ENCODE results near the gene PCDHB13.
"Not testable (repeated sequence)": the region's sequence is repeated elsewhere in the genome, so short reads cannot be mapped to it uniquely, and the experiment has no call there.

Gene PCDHB13

GRCh38 chr5:141213656-141214339 lies at the start of gene PCDHB13:
TSS of gene PCDHB13 (plus strand) at chr5:141213919. CDS start at chr5:141214124, 205 bp downstream.
- DNase-seq (ENCODE audit: low read depth in 2 of 2) = not testable (repeated sequence)

DNA sequence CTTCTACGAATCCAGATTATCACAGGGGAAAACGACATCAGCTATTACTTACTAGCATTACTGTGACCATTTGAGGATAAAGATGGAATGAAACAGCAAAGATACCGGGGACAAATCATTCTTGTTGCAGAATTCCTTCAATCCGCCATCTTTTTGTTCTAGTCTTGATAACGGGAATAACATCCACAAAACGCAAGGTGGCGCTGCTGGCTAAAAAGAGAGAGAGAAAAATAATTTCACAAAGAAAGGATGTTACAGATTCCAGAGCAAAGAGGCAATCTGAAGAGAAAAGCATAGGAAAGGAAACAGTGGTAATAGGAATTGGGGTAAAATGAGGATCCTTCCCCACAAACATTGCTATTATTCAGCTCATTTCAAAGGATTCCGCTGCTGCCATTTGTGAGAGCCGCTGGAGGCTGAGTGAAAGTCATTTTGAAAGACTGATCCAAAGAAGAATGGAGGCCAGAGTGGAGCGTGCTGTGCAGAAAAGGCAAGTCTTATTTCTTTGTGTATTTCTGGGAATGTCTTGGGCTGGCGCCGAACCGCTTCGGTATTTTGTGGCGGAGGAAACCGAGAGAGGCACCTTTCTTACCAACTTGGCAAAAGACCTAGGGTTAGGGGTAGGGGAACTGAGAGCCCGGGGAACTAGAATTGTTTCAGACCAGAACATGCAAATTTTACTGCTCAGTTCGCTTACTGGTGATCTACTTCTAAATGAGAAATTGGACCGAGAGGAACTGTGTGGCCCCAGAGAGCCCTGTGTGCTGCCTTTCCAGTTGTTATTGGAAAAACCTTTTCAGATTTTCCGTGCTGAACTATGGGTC lies 41.1 kb upstream of the PCDHB13 start, which contains the start of gene PCDHB7:
TSS of gene PCDHB7 (plus strand) at position 264 of the 824 bp plus-strand sequence. CDS start at position 456, 192 bp downstream.
- no peak for DNase-seq (ENCODE audit: low read depth in 2 of 2)

- DNase-seq (ENCODE audit: low read depth in 2 of 2) = not testable (repeated sequence)
These were observed 39.2 kb upstream of the PCDHB13 start for GRCh38 chr5:141174291-141175104.

GRCh38 chr5:141175933-141176332 lies 37.8 kb upstream of the PCDHB13 start:
- DNase-seq (ENCODE audit: low read depth in 2 of 2) = no peak

DNA sequence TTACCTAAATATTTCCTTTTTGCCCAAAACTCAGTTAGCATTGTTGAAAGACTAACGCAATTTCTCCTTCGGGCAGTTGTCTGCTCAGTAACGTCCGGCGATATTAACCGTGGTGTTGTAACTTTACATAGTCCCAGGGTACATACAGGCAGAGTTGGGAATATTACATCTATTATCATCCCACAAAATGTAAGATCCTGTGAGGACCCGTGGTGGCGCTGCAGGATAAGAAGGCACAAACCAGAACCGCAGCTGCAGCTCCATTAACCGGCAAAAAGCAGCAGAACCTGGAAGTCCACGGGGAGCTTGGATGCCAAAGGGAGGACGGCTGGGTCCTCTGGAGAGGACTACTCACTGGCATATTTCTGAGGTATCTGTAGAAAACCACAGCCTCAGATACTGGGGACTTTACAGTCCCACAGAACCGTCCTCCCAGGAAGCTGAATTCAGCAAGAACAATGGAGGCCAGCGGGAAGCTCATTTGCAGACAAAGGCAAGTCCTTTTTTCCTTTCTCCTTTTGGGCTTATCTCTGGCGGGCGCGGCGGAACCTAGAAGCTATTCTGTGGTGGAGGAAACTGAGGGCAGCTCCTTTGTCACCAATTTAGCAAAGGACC lies 36.0 kb upstream of the PCDHB13 start, which contains the start of gene PCDHB8:
TSS of gene PCDHB8 (plus strand) at position 214 of the 615 bp plus-strand sequence. CDS start at position 459, 245 bp downstream.
- DNase-seq (ENCODE audit: low read depth in 2 of 2) = not testable (repeated sequence)

DNA sequence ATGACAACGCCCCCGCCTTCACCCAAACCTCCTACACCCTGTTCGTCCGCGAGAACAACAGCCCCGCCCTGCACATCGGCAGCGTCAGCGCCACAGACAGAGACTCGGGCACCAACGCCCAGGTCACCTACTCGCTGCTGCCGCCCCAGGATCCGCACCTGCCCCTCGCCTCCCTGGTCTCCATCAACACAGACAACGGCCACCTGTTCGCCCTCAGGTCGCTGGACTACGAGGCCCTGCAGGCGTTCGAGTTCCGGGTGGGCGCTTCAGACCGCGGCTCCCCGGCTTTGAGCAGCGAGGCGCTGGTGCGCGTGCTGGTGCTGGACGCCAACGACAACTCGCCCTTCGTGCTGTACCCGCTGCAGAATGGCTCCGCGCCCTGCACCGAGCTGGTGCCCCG lies 34.3 kb upstream of the PCDHB13 start:
- DNase-seq (ENCODE audit: low read depth in 2 of 2) = not testable (repeated sequence)

DNA sequence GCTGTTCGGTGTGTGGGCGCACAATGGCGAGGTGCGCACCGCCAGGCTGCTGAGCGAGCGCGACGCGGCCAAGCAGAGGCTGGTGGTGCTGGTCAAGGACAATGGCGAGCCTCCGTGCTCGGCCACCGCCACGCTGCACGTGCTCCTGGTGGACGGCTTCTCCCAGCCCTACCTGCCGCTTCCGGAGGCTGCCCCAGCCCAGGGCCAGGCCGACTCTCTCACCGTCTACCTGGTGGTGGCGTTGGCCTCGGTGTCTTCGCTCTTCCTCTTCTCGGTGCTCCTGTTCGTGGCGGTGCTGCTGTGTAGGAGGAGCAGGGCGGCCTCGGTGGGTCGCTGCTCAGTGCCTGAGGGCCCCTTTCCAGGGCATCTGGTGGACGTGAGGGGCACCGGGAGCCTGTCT lies 33.8 kb upstream of the PCDHB13 start:
- DNase-seq (ENCODE audit: low read depth in 2 of 2) = not testable (repeated sequence)

DNA sequence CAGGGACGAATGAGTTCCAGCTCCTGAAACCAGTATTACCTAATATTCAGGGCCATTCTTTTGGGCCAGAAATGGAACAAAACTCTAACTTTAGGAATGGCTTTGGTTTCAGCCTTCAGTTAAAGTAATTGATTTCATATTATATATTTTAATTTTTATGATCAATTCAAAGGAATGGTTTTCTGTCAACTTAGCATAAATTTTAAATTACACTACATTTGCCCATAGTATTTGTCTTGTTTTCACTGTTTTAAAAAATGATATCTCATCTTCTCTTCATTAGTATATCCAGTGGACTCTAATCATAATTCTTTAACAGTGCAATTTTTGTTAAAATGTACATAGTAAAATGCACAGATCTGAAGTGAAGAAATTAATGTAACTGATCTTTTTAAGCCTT lies 33.4 kb upstream of the PCDHB13 start:
- no peak for DNase-seq (ENCODE audit: low read depth in 2 of 2)

DNA sequence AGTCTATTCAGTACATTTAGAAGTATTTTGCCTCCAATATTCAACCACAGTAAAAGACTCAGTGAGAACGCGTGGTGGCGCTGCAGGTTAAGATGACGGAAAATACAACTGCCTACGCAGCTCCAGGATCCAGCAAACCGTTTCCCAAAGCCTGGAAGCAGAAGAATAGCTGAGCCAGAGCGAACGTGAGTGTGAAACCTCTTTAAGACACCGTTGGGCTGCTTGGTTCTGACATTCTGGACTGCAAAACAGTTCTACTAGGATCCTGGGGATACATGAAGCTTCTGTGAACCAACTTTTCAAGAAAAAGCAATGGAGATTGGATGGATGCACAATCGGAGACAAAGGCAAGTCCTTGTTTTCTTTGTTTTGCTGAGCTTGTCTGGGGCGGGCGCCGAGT lies 31.5 kb upstream of the PCDHB13 start, which contains the start of gene PCDHB16:
TSS of gene PCDHB16 (plus strand) at position 140 of the 400 bp plus-strand sequence. CDS start at position 313, 173 bp downstream.
- no peak for DNase-seq (ENCODE audit: low read depth in 2 of 2)

DNA sequence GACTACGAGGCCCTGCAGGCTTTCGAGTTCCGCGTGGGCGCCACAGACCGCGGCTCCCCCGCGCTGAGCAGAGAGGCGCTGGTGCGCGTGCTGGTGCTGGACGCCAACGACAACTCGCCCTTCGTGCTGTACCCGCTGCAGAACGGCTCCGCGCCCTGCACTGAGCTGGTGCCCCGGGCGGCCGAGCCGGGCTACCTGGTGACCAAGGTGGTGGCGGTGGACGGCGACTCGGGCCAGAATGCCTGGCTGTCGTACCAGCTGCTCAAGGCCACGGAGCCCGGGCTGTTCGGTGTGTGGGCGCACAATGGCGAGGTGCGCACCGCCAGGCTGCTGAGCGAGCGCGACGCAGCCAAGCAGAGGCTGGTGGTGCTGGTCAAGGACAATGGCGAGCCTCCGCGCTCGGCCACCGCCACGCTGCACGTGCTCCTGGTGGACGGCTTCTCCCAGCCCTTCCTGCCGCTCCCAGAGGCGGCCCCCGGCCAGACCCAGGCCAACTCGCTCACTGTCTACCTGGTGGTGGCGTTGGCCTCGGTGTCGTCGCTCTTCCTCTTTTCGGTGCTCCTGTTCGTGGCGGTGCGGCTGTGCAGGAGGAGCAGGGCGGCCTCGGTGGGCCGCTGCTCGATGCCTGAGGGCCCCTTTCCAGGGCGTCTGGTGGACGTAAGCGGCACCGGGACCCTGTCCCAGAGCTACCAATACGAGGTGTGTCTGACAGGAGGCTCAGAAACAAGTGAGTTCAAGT lies 29.4 kb upstream of the PCDHB13 start:
- not testable (repeated sequence) for DNase-seq (ENCODE audit: low read depth in 2 of 2)

DNA sequence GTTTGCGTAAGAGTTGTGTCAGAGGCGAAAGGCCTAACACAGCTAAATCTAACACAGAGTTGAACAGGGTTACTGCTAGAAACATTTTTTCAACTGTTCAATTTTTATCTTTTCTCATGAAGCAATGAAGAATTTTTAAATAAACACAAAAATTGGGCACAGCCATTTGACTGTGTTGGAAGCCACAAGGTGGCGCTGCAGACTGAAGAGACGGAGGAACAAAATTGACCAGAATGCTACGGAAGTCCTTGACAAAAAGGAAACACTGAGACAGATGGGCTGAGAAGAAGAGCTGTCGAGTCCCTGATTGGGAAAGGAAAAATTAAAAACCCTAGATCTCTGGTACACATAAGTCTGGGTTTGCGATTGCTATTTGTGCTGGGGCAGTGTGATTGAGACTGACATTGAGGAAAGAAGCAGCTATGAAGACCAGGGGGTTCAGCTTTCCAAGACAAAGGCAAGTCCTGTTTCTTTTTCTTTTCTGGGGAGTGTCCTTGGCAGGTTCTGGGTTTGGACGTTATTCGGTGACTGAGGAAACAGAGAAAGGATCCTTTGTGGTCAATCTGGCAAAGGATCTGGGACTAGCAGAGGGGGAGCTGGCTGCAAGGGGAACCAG lies 26.7 kb upstream of the PCDHB13 start, which contains the start of gene PCDHB9:
TSS of gene PCDHB9 (plus strand) at position 265 of the 616 bp plus-strand sequence. CDS start at position 423, 158 bp downstream.
- no peak for DNase-seq (ENCODE audit: low read depth in 2 of 2)

GRCh38 chr5:141188682-141189081 lies 25.0 kb upstream of the PCDHB13 start:
- not testable (repeated sequence) for DNase-seq (ENCODE audit: low read depth in 2 of 2)

DNA sequence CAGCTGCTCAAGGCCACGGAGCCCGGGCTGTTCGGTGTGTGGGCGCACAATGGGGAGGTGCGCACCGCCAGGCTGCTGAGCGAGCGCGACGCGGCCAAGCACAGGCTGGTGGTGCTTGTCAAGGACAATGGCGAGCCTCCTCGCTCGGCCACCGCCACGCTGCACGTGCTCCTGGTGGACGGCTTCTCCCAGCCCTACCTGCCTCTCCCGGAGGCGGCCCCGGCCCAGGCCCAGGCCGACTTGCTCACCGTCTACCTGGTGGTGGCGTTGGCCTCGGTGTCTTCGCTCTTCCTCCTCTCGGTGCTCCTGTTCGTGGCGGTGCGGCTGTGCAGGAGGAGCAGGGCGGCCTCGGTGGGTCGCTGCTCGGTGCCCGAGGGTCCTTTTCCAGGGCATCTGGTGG lies 24.6 kb upstream of the PCDHB13 start:
- not testable (repeated sequence) for DNase-seq (ENCODE audit: low read depth in 2 of 2)

DNA sequence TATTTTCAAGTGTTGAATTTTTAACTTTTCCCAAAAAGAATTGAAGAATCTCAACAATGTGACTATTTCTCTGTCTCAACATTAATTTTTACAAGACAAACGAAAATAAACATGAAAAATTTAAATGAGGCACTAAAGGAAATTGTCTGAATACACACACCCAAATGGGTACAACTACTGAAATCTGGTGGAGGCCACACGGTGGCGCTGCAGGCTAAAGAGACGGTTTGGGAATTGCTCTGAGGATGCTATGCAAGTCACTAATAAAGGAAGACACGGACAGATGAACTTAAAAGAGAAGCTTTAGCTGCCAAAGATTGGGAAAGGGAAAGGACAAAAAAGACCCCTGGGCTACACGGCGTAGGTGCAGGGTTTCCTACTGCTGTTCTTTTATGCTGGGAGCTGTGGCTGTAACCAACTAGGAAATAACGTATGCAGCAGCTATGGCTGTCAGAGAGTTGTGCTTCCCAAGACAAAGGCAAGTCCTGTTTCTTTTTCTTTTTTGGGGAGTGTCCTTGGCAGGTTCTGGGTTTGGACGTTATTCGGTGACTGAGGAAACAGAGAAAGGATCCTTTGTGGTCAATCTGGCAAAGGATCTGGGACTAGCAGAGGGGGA lies 21.5 kb upstream of the PCDHB13 start, which contains the start of gene PCDHB10:
TSS of gene PCDHB10 (plus strand) at position 244 of the 616 bp plus-strand sequence. CDS start at position 444, 200 bp downstream.
- DNase-seq (ENCODE audit: low read depth in 2 of 2) = no peak

- not testable (repeated sequence) for DNase-seq (ENCODE audit: low read depth in 2 of 2)
These were observed 19.4 kb upstream of the PCDHB13 start for GRCh38 chr5:141194332-141194731.

DNA sequence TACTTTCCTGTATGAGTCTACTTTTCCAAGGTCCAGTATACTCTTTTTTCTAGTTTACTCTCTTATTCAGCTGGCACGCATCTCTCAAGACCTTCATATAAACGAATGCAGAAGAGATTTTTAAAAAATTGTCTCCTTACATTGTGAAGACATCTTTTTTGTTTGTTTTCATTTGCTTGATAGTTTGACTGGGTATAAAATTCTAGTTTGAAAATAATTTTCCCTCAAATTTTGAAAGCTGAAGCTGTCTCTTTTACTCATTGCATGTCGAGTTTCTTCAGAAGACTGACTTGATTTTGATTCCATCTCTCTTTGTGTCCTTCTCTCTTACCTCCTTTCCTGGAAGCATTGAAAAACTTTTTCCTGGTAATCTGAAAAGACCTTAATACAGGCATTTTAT lies 17.4 kb upstream of the PCDHB13 start:
- DNase-seq (ENCODE audit: low read depth in 2 of 2) = no peak

- no peak for DNase-seq (ENCODE audit: low read depth in 2 of 2)
These were observed 14.1 kb upstream of the PCDHB13 start, which contains the start of gene PCDHB11 for GRCh38 chr5:141199359-141200235. TSS of gene PCDHB11 (plus strand) at chr5:141199627. CDS start at chr5:141199775, 148 bp downstream.

GRCh38 chr5:141201126-141201525 lies 12.6 kb upstream of the PCDHB13 start:
- DNase-seq (ENCODE audit: low read depth in 2 of 2) = not testable (repeated sequence)

Measured in stimulated activated CD4-positive, alpha-beta T cell treated with anti-CD3 and anti-CD28 coated beads, Interleukin-12 subunit alpha, Interleukin-12 subunit beta, amount 100 ng/mL, for 24 hours (primary cell).